Endothelial cell (in vitro differentiated cells): ENCODE data around the gene KIAA0930. TPM values are rescaled to one million over a fixed set of nuclear protein-coding genes. Genes with fewer than 3 reads are reported as not detected.

Source experiments
- DNase-seq: peaks from one replicate; pipeline ENCODE4 v3.0.0; 2021; ENCODE audit warnings: low spot score
- H3K27ac Mint-ChIP-seq: one replicate; pipeline ENCODE4 v1.8.0; 2021; ENCODE audit warnings: mixed read lengths, inconsistent platforms; ENCODE audit not compliant: unreplicated experiment
- H3K27me3 Mint-ChIP-seq: one replicate; pipeline ENCODE4 v1.8.0; 2021; ENCODE audit warnings: mild to moderate bottlenecking, moderate library complexity, mixed read lengths, inconsistent platforms; ENCODE audit not compliant: unreplicated experiment
- H3K36me3 Mint-ChIP-seq: one replicate; pipeline ENCODE4 v1.8.0; 2021; ENCODE audit warnings: mild to moderate bottlenecking, low read depth, mixed read lengths, inconsistent platforms; ENCODE audit not compliant: unreplicated experiment
- H3K4me1 Mint-ChIP-seq: one replicate; pipeline ENCODE4 v1.8.0; 2021; ENCODE audit warnings: mild to moderate bottlenecking, mixed read lengths, inconsistent platforms; ENCODE audit not compliant: unreplicated experiment
- H3K4me3 Mint-ChIP-seq: one replicate; pipeline ENCODE4 v1.8.0; 2021; ENCODE audit warnings: mild to moderate bottlenecking, mixed read lengths, inconsistent platforms; ENCODE audit not compliant: unreplicated experiment
- H3K9me3 Mint-ChIP-seq: one replicate; pipeline ENCODE4 v1.8.0; 2021; ENCODE audit warnings: mixed read lengths, inconsistent platforms; ENCODE audit not compliant: unreplicated experiment
- long read RNA-seq: library from polyadenylated mRNA; unstranded; transcript quantifications from one replicate; pipeline ENCODE4 v2.0.0, GENCODE V29; 2020; ENCODE audit not compliant: unreplicated experiment
- total RNA-seq: library from RNA; stranded (reverse); fragmentation: NEBNext Ultra II Directional; extraction: Animal tissue kit (Norgen Biotek cat#: 25700); gene quantifications from one replicate; pipeline ENCODE4 v1.2.1, GENCODE V29; 2021; ENCODE audit not compliant: unreplicated experiment
- TF ChIP-seq, protein P1 (sequence below): fragments of 200-600 bp; sonication (generic); IDR thresholded peaks from one replicate; pipeline ENCODE4 v1.5.0; 2021; ENCODE audit warnings: antibody characterized with exemption; ENCODE audit not compliant: unreplicated experiment

The KIAA0930 gene
- 18.7 TPM for total RNA-seq
- long read RNA-seq, partial matches to known transcripts: 0 of 1 reads
- long read RNA-seq, other reads (novel, unspliced or antisense): 1 of 1 reads

DNA sequence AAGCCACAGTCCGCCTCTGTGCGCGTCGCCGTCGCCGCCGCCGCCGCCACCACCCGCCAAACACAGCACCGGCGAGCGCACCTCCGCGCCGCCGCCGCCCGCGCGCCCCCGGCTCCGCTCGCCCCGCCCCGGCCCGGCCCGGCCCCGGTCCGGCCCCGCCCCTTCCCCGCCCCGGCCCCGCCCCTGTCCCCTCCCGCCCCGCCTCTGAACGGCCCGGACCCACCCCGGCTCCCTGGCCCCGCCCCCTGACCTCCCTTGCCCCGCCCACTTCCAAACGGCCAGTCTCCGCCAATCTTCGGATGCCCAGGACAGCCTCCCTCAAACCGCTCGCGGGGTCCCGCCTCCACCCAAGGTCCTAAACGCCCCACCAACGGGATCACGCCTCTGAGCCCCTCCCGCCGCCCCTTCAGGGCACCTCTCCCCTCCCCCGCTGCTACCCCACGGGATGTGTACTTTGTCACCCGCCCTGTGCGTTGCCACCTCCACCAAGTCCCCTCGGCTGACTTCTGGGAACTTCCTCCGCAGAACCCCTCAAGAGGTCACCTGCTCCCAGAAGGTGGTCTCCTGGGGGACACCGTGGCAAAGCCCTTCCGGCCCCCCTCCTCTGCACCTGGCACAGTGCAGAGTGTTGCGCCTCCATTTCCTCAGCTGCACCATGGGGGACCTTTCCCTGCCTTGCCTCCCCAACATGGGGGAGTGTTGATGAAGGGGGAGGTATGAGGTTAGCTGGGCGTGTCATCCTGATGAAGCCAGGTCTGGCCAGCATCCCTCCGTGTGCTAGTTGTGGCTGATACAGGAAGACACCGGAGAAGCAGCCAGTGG, at the start of gene KIAA0930:
KIAA0930 (minus strand) TSS at position 85 of the 822 bp plus-strand sequence. CDS start 191 bp downstream, outside the sequence.
- Mint-ChIP-seq H3K27ac (no peak within 1 kb of the TSS), H3K36me3 (no peaks in the 10 kb centered on the region), H3K27me3 (peaks cover 2% of the 10 kb centered on the region), H3K9me3 (no peaks in the 10 kb centered on the region), H3K4me3 (peak within 1 kb of the TSS; percentile 93), H3K4me1 (peaks cover 4% of the 10 kb centered on the region)
- TF ChIP-seq, protein P1, sequence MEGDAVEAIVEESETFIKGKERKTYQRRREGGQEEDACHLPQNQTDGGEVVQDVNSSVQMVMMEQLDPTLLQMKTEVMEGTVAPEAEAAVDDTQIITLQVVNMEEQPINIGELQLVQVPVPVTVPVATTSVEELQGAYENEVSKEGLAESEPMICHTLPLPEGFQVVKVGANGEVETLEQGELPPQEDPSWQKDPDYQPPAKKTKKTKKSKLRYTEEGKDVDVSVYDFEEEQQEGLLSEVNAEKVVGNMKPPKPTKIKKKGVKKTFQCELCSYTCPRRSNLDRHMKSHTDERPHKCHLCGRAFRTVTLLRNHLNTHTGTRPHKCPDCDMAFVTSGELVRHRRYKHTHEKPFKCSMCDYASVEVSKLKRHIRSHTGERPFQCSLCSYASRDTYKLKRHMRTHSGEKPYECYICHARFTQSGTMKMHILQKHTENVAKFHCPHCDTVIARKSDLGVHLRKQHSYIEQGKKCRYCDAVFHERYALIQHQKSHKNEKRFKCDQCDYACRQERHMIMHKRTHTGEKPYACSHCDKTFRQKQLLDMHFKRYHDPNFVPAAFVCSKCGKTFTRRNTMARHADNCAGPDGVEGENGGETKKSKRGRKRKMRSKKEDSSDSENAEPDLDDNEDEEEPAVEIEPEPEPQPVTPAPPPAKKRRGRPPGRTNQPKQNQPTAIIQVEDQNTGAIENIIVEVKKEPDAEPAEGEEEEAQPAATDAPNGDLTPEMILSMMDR: no peak
- peak; percentile 78 for DNase-seq

DNA sequence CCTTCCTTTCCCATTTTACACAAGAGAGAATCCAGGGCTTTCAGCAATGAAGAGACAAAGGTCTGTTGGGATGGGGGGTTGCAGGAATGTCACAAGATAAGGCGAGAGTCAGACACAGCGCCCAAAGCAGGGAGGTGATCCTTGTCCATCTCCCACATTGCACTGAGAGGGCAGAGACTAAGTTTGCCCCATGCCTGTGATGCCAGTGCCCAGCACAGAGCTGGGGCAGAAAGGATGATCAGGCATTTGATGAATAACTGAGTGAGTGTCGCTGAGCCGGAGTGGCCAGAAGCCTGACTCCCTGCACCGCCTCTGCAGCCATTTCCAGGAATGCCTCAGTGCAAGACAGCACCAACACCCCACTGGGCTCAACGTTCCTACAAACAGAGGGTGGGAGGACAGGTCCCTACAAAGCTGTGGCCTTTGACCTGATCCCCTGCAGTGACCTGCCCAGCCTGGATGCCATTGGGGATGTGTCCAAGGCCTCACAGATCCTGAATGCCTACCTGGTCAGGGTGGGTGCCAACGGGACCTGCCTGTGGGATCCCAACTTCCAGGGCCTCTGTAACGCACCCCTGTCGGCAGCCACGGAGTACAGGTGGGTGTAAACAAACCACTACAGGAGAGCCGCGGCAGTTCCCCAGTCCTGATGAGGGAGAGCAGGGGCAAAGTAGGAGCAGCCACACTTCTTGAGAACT, 46.3 kb upstream of the KIAA0930 start:
- no peak overlapping the region for H3K4me3 Mint-ChIP-seq
- TF ChIP-seq, protein P1: no peak
- H3K9me3 Mint-ChIP-seq: no peaks in the 10 kb centered on the region
- no peaks in the 10 kb centered on the region for H3K4me1 Mint-ChIP-seq
- no peak overlapping the region for H3K27ac Mint-ChIP-seq
- H3K36me3 Mint-ChIP-seq: no peaks in the 10 kb centered on the region
- peaks cover 12% of the 10 kb centered on the region for H3K27me3 Mint-ChIP-seq
- DNase-seq: no peak

DNA sequence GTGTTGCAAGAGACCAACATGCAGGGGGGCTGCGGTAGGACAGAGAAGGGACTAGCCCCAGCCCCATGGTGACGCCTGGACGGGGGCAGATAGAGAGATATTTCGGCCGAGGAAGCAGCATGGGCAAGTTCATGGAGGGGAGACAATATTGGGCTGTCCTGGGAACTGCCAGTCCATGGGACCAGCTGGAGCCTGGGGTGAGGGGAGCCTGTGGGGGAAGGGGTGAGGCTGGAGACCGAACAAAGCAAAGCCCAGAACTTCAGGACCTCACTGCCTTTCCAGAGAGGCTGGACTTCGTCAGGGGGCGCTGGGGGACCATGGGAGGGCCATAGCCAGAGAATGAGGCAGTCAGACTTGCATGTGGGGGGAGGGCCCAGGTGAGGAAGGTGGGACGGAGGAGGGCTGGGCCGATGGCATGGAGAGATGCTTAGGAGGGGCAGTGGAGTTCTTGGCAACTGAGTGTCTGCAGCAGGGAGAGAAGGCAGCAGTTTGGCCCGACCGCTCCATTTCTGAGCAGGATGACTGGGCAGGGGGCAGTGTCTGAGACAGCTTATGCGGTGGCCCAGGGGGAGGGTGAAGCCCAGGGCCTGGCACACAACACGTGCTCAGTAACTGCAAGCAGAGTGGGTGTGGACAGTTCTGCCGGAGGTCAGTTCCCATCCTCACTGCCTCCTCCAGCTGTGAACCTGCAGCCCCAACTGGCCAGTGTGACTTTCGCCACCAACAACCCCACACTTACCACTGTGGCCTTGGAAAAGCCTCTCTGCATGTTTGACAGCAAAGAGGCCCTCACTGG, 44.8 kb upstream of the KIAA0930 start:
- Mint-ChIP-seq H3K27ac (no peak overlapping the region), H3K4me1 (no peaks in the 10 kb centered on the region), H3K27me3 (peaks cover 14% of the 10 kb centered on the region), H3K4me3 (peak overlapping the region; percentile 67), H3K9me3 (no peaks in the 10 kb centered on the region), H3K36me3 (no peaks in the 10 kb centered on the region)
- no peak for DNase-seq
- TF ChIP-seq, protein P1: no peak

DNA sequence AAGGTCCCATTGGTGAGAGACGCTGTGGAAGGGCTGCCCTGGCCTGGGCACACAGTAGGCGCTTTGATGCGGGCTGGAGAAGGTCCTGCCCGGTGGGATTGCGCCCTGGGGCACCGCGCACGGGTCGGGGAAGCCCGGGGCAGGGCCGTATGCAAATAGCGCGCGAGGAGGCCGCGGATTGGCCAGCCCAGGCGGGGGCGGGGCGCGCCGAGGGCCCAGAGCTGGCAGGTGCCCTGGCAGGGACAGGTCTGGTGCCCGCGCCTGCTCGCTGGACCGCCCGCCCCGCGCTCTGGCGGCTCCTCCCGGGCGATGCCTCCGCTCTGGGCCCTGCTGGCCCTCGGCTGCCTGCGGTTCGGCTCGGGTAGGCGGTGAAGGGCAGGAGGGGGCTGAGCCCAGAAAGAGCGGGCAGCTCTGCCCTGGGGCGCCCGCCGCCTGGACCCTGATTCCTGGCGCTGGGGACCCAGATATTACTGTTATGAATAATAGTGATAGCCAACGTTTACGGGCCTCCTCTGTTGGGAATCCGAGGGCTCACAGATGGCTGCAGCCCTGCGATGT, 44.1 kb upstream of the KIAA0930 start, which contains the start of gene UPK3A:
UPK3A (plus strand) TSS at position 245 of the 558 bp plus-strand sequence; CDS start at position 310, 65 bp downstream.
- Mint-ChIP-seq H3K36me3 (no peaks in the 10 kb centered on the region), H3K27ac (no peak within 1 kb of the TSS), H3K27me3 (peaks cover 14% of the 10 kb centered on the region), H3K4me3 (peak within 1 kb of the TSS; percentile 67), H3K9me3 (no peaks in the 10 kb centered on the region), H3K4me1 (no peaks in the 10 kb centered on the region)
- peak; percentile 72 for DNase-seq
- TF ChIP-seq, protein P1: no peak
